ENCODE measurements around the gene GRIK3. TPM values are rescaled to one million over a fixed set of nuclear protein-coding genes. Genes with fewer than 3 reads are reported as not detected.

Gene GRIK3
- total and polyA plus RNA-seq, 8 donors = under 0.01 to 4.9 (median 0.46) TPM; not detected in 1

- Histone ChIP-seq H3K36me3 (no peaks in the 10 kb centered on the region), H3K4me1 (no peaks in the 10 kb centered on the region), H3K4me3 (no peak overlapping the region), H3K9me3 (no peaks in the 10 kb centered on the region), H3K27ac (no peak overlapping the region), H3K27me3 (peaks cover 0 to 90% (median 23%) of the 10 kb centered on the region in 3 donors)
- intact Hi-C loops (cut with DNase I; ENCODE audit: low total_unique reads) = no loop called here
- WGBS, 5 donors = 53 to 63% (median 58%) methylated on average over 7 of the region's 7 CpGs
- no peak for DNase-seq
- TF ChIP-seq POLR2A (IDR thresholded peaks at IDR 0.05) = no peak
- TF ChIP-seq CTCF (IDR thresholded peaks at IDR 0.05) = no peak
- TF ChIP-seq EP300 (IDR thresholded peaks at IDR 0.05) = no peak
- TF ChIP-seq POLR2AphosphoS5 (IDR thresholded peaks at IDR 0.05) = no peak
Observed at GRCh38 chr1:36938819-36939218, 95.5 kb downstream of the GRIK3 start.

- WGBS, 5 donors = 77 to 87% (median 82%) methylated on average over 6 of the region's 6 CpGs
- no peak overlapping the region for H3K4me3 ChIP-seq
- no peak overlapping the region for H3K27ac ChIP-seq
- H3K4me1 ChIP-seq = no peaks in the 10 kb centered on the region
- TF ChIP-seq POLR2A (IDR thresholded peaks at IDR 0.05) (no peak), EP300 (IDR thresholded peaks at IDR 0.05) (no peak), POLR2AphosphoS5 (IDR thresholded peaks at IDR 0.05) (no peak), CTCF (IDR thresholded peaks at IDR 0.05) (no peak)
- H3K36me3 ChIP-seq = no peaks in the 10 kb centered on the region
- H3K27me3 ChIP-seq = peaks cover 0 to 96% (median 25%) of the 10 kb centered on the region in 3 donors
- no peaks in the 10 kb centered on the region for H3K9me3 ChIP-seq
- intact Hi-C loops (cut with DNase I; ENCODE audit: low total_unique reads) = no loop called here
- no peak for DNase-seq
Observed at GRCh38 chr1:36937371-36937770, 96.9 kb downstream of the GRIK3 start.

GRCh38 chr1:36934061-36934460, 100.3 kb downstream of the GRIK3 start:
- Histone ChIP-seq H3K9me3 (no peaks in the 10 kb centered on the region), H3K4me1 (no peaks in the 10 kb centered on the region), H3K27me3 (peaks cover 0 to 69% (median 21%) of the 10 kb centered on the region in 3 donors), H3K36me3 (no peaks in the 10 kb centered on the region), H3K27ac (no peak overlapping the region), H3K4me3 (no peak overlapping the region)
- no peak for DNase-seq
- 60 to 68% (median 64%) methylated on average over 2 of the region's 2 CpGs for WGBS, 5 donors
- intact Hi-C loops (cut with DNase I; ENCODE audit: low total_unique reads) = no loop called here
- TF ChIP-seq CTCF (IDR thresholded peaks at IDR 0.05) = no peak
- no peak for TF ChIP-seq POLR2AphosphoS5 (IDR thresholded peaks at IDR 0.05)
- TF ChIP-seq EP300 (IDR thresholded peaks at IDR 0.05) = no peak
- TF ChIP-seq POLR2A (IDR thresholded peaks at IDR 0.05) = no peak

GRCh38 chr1:36927826-36928225, 106.5 kb downstream of the GRIK3 start:
- Histone ChIP-seq H3K27ac (no peak overlapping the region), H3K4me3 (no peak overlapping the region), H3K27me3 (peaks cover 0 to 21% (median 0%) of the 10 kb centered on the region in 3 donors), H3K36me3 (no peaks in the 10 kb centered on the region), H3K4me1 (no peaks in the 10 kb centered on the region), H3K9me3 (no peaks in the 10 kb centered on the region)
- 54 to 72% (median 68%) methylated on average over 8 of the region's 8 CpGs for WGBS, 5 donors
- TF ChIP-seq POLR2A (IDR thresholded peaks at IDR 0.05) (no peak), POLR2AphosphoS5 (IDR thresholded peaks at IDR 0.05) (no peak), CTCF (IDR thresholded peaks at IDR 0.05) (no peak), EP300 (IDR thresholded peaks at IDR 0.05) (no peak)
- intact Hi-C loops (cut with DNase I; ENCODE audit: low total_unique reads) = no loop called here
- DNase-seq = no peak

Measured in stomach (tissue), 9 donors.